Activated naive CD4-positive, alpha-beta T cell treated with anti-CD3 and anti-CD28 coated beads, Interleukin-2, amount 10 ng/mL, durations not matched to agents 7 days and 5 days (primary cell): ENCODE results near the gene BBLN.
A peak's percentile ranks its signal among the peaks of the same experiment; 100 is the strongest.

Source experiments
- CTCF ChIA-PET: fragments of 350-600 bp; sonication (Branson Sonifier 250); formaldehyde crosslinking; loops from one replicate; lab custom pipeline; 2021; ENCODE audit warnings: antibody characterized with exemption; lab: Charles Lee
- DNase-seq: peaks from one replicate; pipeline ENCODE4 v3.0.0-alpha.2; 2020
- H3K27ac Mint-ChIP-seq: one replicate; pipeline ENCODE4 v1.8.0; 2021; ENCODE audit warnings: mild to moderate bottlenecking, moderate library complexity, mixed read lengths
- H3K27me3 Mint-ChIP-seq: one replicate; pipeline ENCODE4 v1.8.0; 2021; ENCODE audit warnings: mild to moderate bottlenecking, mixed read lengths
- H3K36me3 Mint-ChIP-seq: one replicate; pipeline ENCODE4 v1.8.0; 2021; ENCODE audit warnings: mixed read lengths
- H3K4me1 Mint-ChIP-seq: one replicate; pipeline ENCODE4 v1.8.0; 2021; ENCODE audit warnings: mixed read lengths
- H3K4me3 Mint-ChIP-seq: one replicate; pipeline ENCODE4 v1.8.0; 2021; ENCODE audit warnings: mild to moderate bottlenecking, moderate library complexity, mixed read lengths
- H3K9me3 Mint-ChIP-seq: one replicate; pipeline ENCODE4 v1.8.0; 2021; ENCODE audit warnings: mixed read lengths

BBLN gene

DNA sequence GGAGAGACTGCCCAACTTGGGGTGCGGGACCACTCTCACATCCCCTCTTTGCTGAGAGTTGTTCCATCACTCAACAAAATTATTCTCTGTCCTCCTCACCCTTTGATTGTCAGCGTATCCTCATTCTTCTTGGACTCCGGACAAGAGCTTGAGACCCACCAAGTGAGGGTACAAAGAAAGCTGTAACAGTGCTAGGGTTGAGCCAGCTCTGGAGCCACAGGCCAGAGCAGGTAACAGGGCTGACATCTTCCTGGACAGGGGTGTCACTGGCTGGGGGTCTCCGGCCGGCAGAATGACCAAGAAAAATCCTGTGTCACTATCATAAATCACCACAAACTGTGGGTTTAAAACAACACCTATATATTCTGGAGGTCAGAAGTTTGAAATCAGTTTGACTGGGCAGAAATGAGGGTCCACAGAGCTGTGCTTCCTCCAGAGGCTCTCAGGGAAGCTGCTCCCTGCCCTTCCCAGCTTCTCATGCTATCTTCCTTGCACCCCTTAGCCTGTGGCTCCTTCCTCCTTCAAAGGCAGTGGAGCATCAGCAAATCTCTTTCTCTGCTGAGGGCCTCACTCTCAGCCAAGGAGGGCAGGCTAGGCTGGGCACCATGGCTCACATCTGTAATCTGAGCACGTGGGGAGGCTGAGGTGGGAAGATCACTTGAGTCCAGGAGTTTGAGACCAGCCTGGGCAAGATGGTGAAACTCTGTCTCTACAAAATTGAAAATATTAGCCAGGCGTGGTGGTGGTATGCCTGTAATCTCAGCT lies 4.1 kb upstream of the BBLN start:
- Mint-ChIP-seq H3K27me3 (peaks cover 17% of the 10 kb centered on the region), H3K27ac (no peak overlapping the region), H3K36me3 (no peaks in the 10 kb centered on the region), H3K4me1 (peaks cover 9% of the 10 kb centered on the region), H3K9me3 (no peaks in the 10 kb centered on the region), H3K4me3 (no peak overlapping the region)
- CTCF ChIA-PET, result interaction anchor here (1.4 kb wide), 1 partner anchor 30 kb away, joined by 6 read pairs; no protein-coding TSS in a partner anchor
- no peak for DNase-seq

DNA sequence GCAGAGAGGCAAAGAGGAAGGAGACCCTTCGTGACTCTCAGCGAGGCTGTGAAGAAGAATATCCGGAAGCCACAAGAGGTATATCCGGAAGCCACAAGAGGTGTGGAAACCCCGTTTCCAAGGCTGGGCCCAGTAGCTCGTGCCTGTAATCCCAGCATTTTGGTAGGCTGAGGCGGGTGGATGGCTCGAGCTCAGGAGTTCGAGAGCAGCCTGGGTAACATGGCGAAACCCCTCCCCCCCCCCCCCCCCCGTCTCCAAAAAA lies 612 bp upstream of the BBLN start:
- H3K27ac Mint-ChIP-seq, result peak overlapping the region; percentile 93
- H3K9me3 Mint-ChIP-seq, result no peaks in the 10 kb centered on the region
- H3K36me3 Mint-ChIP-seq, result peaks cover 17% of the 10 kb centered on the region
- peak overlapping the region; percentile 78 for H3K4me3 Mint-ChIP-seq
- CTCF ChIA-PET, result interaction anchor here (0.9 to 1.9 kb wide), 5 partner anchors 9 to 249 kb away, joined by 3 to 4 read pairs (median 4); partner anchors contain the start of gene CIZ1
- H3K4me1 Mint-ChIP-seq, result peaks cover 24% of the 10 kb centered on the region
- peaks cover 4% of the 10 kb centered on the region for H3K27me3 Mint-ChIP-seq
- DNase-seq, result peak; percentile 75

DNA sequence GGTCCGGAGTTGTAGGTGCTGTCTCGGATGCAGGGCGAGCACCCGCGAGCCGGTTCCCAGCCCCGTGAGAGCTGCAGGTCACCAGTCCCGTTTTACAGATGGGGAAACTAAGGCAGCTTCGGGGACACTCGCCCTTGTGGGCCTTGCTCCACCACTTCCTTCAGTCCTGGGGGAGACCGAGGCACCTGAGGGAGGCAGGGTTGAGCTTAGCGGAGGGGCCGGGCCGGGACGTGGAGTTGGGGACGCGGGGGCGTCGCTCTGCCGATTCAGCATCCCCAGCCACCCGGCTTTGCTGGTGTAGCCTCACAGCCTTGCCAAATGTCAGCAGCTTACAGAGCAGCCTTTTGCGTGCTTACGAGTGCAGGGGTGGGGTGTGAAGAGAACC lies 530 bp downstream of the BBLN start:
- no peaks in the 10 kb centered on the region for H3K9me3 Mint-ChIP-seq
- peaks cover 1% of the 10 kb centered on the region for H3K27me3 Mint-ChIP-seq
- H3K4me3 Mint-ChIP-seq, result peak overlapping the region; percentile 78
- H3K4me1 Mint-ChIP-seq, result peaks cover 24% of the 10 kb centered on the region
- peaks cover 19% of the 10 kb centered on the region for H3K36me3 Mint-ChIP-seq
- CTCF ChIA-PET, result interaction anchor here (0.6 to 1.7 kb wide), 3 partner anchors 30 to 181 kb away, joined by 3 to 5 read pairs (median 3); partner anchors contain the start of gene CIZ1
- H3K27ac Mint-ChIP-seq, result peak overlapping the region; percentile 93
- DNase-seq, result peak; percentile 48

DNA sequence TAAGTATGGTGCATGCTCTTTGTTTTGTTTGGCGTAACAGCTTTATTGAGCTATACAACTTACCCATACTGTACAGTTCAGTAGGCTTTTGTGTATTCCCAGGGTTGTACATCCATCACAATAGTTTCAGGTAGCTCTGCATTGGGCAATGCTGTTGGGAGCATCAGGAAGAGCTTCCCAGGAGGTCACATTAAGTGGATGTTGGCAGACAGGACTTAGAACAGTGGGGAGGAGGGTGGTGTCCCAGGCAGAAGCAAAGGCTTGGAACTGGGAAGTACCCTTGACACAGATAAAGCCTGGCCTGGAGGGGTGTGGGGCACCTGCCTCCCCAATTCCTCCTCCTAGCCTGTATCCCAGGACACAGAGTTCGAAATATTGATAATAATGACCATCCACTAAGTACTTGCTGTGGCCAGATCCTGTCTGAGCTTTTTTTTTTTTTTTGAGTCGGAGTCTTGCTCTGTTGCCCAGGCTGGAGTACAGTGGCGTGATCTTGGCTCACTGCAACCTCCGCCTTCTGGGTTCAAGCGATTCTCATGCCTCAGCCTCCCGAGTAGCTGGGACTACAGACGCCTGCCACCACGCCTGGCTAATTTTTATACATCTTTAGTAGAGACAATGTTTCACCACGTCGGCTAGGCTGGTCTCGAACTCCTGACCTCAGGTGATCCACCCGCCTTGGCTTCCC lies 1.3 kb downstream of the BBLN start:
- peak overlapping the region; percentile 93 for H3K27ac Mint-ChIP-seq
- H3K27me3 Mint-ChIP-seq, result no peaks in the 10 kb centered on the region
- CTCF ChIA-PET, result interaction anchor here (0.5 to 1.7 kb wide), 3 partner anchors 29 to 223 kb away, joined by 3 to 5 read pairs (median 3); partner anchors contain the start of gene CIZ1
- H3K4me1 Mint-ChIP-seq, result peaks cover 24% of the 10 kb centered on the region
- H3K9me3 Mint-ChIP-seq, result no peaks in the 10 kb centered on the region
- no peak for DNase-seq
- peaks cover 22% of the 10 kb centered on the region for H3K36me3 Mint-ChIP-seq
- peak overlapping the region; percentile 78 for H3K4me3 Mint-ChIP-seq

DNA sequence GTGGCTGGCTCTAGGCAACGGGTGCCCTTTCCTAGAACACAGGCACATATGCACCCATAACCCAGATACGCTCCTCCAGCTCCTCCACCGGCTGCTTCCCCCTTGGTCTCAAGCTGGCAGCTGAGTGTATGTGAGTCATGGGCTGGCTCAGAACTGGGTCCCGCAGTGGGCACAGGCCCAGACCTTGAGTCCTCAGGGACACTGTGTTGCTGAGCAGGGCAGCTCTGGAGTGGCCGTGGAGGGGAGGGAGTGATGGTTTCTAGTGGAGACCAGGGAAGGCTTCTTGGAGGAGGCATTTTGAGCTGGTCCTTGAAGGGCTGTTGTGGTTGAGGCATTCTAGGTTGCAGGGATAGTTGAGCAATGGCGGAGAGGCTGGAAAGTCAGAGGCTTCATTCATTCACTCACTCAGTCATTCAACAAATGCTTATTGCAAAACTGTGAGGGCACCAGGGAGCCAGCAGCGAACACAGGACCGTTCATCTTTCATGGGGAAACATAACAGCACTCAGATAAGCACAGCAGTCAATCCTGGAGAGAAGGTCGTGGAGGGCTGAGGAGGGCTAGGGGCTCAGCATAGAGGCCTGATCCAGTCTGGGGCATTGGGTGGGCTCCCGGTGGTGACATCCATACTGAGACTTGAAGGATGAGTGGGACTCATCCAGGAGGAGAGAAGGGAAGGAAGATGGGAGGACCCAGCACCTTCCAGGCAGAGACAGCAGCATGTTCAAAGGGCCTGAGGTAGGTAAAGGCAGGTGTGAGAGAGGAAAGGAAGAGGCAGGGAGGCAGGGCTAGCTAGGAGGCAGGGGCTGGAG lies 2.4 kb downstream of the BBLN start:
- H3K9me3 Mint-ChIP-seq, result no peaks in the 10 kb centered on the region
- no peak overlapping the region for H3K27ac Mint-ChIP-seq
- H3K27me3 Mint-ChIP-seq, result no peaks in the 10 kb centered on the region
- DNase-seq, result no peak
- H3K36me3 Mint-ChIP-seq, result peaks cover 25% of the 10 kb centered on the region
- H3K4me1 Mint-ChIP-seq, result peaks cover 24% of the 10 kb centered on the region
- CTCF ChIA-PET, result interaction anchor here (0.6 to 1.6 kb wide), 2 partner anchors 36 to 179 kb away, joined by 3 read pairs; no protein-coding TSS in a partner anchor
- peak overlapping the region; percentile 78 for H3K4me3 Mint-ChIP-seq

DNA sequence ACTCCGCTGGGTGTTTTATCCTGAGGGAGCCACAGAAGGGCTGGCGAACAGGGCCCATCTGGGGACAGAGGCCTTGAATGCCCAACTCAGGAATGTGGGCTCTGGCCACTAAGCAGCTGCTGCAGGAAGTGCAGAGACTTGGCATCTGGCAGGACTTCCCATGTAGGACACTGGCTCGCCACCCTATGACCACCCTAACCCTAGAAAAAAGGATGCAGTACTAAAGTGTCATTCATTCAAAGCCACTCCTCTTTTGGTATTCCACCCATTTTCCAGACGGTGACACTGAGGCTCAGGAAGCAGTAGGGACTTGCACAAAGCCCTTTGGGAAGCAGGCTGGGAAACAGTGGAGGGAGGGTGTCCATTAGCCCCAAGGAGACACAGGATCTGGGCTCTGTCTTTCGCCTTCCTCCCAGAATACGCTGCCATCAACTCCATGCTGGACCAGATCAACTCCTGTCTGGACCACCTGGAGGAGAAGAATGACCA lies 3.0 kb downstream of the BBLN start:
- Mint-ChIP-seq H3K9me3 (no peaks in the 10 kb centered on the region), H3K4me1 (peaks cover 24% of the 10 kb centered on the region), H3K27me3 (no peaks in the 10 kb centered on the region), H3K36me3 (peaks cover 28% of the 10 kb centered on the region), H3K4me3 (no peak overlapping the region), H3K27ac (no peak overlapping the region)
- DNase-seq, result no peak
- CTCF ChIA-PET, result no interaction called here

DNA sequence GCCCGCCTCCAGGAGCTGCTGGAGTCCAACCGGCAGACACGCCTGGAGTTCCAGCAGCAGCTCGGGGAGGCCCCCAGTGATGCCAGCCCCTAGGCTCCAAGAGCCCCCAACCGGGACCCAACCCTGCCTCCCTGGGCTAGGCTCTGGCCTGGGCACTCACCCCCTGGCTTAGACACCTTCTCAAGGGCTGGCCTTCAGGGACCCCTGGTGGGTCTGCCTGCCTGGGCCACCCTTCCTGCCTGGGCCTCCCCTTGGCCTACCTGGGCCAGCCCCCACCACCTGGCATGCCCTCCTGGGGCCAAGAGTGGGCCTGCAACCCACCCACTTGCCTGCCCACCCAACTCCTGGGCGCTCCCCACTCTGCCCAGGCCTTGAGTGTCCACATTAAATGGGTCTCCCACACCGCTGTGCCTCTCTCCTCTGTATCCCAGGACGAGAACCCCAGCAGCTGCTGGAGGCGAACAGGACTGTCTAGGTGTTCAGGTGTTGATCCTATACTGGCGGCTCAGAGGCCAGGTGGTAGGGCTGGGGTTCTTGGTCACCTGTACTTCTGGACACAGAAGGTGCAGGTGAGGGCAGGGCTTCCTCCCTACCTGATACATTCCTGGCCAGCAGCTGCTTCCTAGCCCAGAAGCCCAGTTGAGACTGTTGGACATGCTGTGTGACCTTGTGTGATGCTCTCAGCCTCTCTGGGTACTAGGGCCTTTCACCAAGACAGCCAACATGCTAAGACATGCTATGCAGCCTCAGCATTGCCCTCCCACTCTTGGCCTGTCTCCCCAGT lies 3.6 kb downstream of the BBLN start:
- H3K4me1 Mint-ChIP-seq, result peaks cover 24% of the 10 kb centered on the region
- CTCF ChIA-PET, result no interaction called here
- H3K27ac Mint-ChIP-seq, result no peak overlapping the region
- H3K36me3 Mint-ChIP-seq, result peaks cover 32% of the 10 kb centered on the region
- no peaks in the 10 kb centered on the region for H3K9me3 Mint-ChIP-seq
- no peak overlapping the region for H3K4me3 Mint-ChIP-seq
- no peaks in the 10 kb centered on the region for H3K27me3 Mint-ChIP-seq
- DNase-seq, result no peak

DNA sequence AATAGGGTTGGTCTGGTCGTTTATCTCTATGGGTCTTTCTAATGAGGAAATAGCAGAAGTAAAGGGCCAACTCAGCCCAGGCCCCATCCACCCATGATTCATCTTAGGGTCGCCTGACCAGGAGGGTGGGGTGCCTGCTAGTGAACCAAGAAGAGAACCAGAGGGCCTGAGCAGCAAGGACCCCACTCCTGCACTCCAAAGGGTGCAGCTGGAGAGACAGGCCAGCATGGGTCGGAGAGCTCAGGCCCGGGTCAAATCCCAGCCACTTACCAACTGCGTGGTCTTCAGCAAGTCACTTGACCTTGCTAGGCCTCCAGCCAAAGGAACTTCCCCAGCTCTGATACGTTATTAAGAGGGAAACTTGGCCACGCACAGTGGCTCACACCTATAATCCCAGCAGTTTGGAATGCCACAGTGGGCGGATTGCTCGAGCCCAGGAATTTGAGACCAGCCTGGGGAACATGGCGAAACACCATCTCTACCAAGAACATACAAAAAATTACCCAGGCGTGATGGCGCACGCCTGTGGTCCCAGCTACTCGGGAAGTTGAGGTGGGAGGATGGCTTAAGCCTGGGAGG lies 4.3 kb downstream of the BBLN start:
- CTCF ChIA-PET, result interaction anchor here (0.7 kb wide), 1 partner anchor 40 kb away, joined by 3 read pairs; no protein-coding TSS in a partner anchor
- Mint-ChIP-seq H3K9me3 (no peaks in the 10 kb centered on the region), H3K27me3 (no peaks in the 10 kb centered on the region), H3K36me3 (peaks cover 37% of the 10 kb centered on the region), H3K4me1 (peaks cover 18% of the 10 kb centered on the region), H3K27ac (no peak overlapping the region), H3K4me3 (no peak overlapping the region)
- DNase-seq, result no peak

DNA sequence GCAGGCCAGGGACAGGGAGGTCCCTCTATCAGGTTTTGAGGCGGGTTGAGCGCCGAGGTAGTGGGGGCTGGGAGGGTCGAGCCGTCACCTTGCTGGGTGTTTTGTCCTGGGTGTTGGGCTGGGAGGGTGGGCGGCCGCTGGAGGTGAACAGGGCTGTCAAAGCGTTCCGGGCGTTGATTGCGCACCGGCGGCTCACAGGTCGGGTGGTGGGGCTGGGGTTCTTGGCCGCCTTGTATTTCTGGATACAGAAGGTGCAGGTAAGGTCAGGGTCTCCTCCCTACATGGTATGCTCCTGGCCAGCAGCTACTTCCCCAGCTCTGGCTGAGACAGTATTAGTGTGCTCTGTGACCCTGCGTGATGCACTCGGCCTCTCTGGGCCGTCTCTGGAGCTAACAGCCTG lies 6.1 kb downstream of the BBLN start:
- H3K27ac Mint-ChIP-seq, result no peak overlapping the region
- H3K4me3 Mint-ChIP-seq, result no peak overlapping the region
- CTCF ChIA-PET, result no interaction called here

DNA sequence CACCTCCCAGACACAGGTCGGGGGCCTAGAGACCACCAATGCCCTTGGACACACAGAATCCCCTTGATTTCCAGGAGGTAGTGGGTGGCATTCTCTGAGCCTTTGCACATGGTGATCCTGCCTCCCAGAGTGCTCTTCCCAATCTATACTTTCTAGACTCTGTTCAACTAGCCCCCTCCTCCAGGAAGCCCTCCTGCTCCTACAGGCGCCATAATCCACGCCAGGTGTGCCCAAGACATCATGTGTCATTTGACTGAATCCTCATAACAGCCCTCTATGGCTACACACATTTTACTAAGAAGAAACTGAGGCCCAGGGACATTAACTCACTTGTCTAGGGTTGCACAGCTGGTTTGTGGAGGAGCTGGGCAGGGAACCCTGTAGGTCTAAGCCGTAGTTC lies 7.1 kb downstream of the BBLN start:
- peaks cover 6% of the 10 kb centered on the region for H3K4me1 Mint-ChIP-seq
- H3K27me3 Mint-ChIP-seq, result no peaks in the 10 kb centered on the region
- no peak overlapping the region for H3K4me3 Mint-ChIP-seq
- CTCF ChIA-PET, result no interaction called here
- H3K9me3 Mint-ChIP-seq, result no peaks in the 10 kb centered on the region
- peaks cover 35% of the 10 kb centered on the region for H3K36me3 Mint-ChIP-seq
- no peak for DNase-seq
- H3K27ac Mint-ChIP-seq, result no peak overlapping the region

More for the DNA sequence above, 6.1 kb downstream of the BBLN start:
- Mint-ChIP-seq H3K4me1 (peaks cover 12% of the 10 kb centered on the region), H3K36me3 (peaks cover 41% of the 10 kb centered on the region), H3K9me3 (no peaks in the 10 kb centered on the region), H3K27me3 (no peaks in the 10 kb centered on the region)
- no peak for DNase-seq

DNA sequence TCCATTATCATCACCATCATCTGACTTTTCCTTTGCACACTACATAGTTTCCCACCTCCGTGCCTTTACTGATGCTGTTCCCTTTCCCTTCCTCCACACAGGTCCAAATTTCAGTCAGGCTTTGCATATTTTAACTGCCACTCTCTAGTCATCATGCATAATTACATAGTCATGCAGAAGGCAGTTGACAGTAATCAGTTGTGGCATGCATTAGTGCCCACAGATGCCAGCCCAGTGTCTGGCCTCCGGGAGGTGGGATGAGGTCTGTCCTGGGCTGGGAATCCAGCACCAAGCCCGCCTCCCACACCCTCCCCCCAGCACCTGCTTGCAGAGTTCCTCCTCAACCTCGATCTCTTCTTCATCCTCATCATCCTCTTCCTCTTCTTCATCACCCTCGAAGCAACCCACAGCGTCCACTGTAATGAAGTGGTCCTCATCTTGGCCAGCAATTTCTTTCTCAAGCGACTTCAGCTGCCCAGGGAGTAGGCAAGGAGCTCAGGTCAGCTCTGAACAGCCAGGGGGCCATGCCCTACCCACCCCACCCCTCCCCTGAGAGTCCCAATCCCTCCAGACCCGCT lies 8.8 kb downstream of the BBLN start:
- CTCF ChIA-PET, result no interaction called here
- H3K4me1 Mint-ChIP-seq, result no peaks in the 10 kb centered on the region
- no peaks in the 10 kb centered on the region for H3K9me3 Mint-ChIP-seq
- H3K27me3 Mint-ChIP-seq, result no peaks in the 10 kb centered on the region
- DNase-seq, result no peak
- H3K36me3 Mint-ChIP-seq, result peaks cover 29% of the 10 kb centered on the region
- no peak overlapping the region for H3K27ac Mint-ChIP-seq
- no peak overlapping the region for H3K4me3 Mint-ChIP-seq

DNA sequence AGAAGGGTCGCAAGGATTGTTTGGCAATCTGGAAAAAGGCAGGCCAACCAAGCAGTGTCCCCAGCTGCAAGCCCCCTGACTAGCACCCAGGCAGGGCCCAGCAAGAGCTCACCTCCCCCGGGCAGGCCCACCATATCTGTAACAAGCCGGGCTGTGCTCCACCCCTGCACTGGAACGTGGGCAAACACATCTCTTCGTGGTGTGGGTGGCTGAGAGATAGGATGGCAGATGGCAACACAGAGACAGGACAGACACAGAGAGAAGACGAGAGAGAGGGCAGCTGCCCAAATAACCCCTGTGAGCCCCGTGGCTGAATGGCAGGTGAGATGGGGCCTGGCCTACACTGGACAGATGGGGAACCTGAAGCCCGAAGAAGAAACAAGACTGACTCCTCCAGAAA lies 9.4 kb downstream of the BBLN start:
- Mint-ChIP-seq H3K36me3 (peaks cover 24% of the 10 kb centered on the region), H3K9me3 (no peaks in the 10 kb centered on the region), H3K27ac (no peak overlapping the region), H3K4me3 (no peak overlapping the region), H3K27me3 (no peaks in the 10 kb centered on the region), H3K4me1 (no peaks in the 10 kb centered on the region)
- CTCF ChIA-PET, result no interaction called here
- no peak for DNase-seq

DNA sequence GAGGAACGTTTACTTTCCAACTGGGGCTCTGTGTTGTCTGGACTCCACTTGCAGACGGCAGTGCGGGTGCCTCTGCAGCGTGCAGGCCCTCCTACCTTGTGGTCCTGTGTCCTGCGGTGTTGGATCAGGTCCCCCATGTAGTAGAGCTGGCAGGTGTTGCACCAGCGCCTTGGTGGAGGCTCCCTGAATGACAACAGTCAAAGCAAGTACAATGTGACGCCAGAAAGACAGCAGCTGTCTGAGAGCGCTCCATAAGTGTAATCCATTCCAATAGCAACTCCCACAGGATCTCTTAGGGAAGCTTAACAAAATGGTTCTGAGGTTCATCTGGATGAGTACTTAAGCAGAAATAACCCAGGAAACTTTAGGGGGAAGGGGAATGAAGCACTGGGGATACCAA lies 9.9 kb downstream of the BBLN start:
- Mint-ChIP-seq H3K27ac (no peak overlapping the region), H3K36me3 (peaks cover 25% of the 10 kb centered on the region), H3K9me3 (no peaks in the 10 kb centered on the region), H3K4me3 (no peak overlapping the region), H3K27me3 (no peaks in the 10 kb centered on the region), H3K4me1 (no peaks in the 10 kb centered on the region)
- no peak for DNase-seq
- CTCF ChIA-PET, result no interaction called here
